Measurements from ENCODE around the gene CAPN3. TPM values are rescaled to one million over a fixed set of nuclear protein-coding genes. Genes with fewer than 3 reads are reported as not detected.
"Not testable (repeated sequence)": the region's sequence is repeated elsewhere in the genome, so short reads cannot be mapped to it uniquely, and the experiment has no call there.

Gene CAPN3
- polyA plus RNA-seq (2014; cell fraction: cytosol; rRNA removed), result not detected in 2 replicates
- polyA plus RNA-seq (2014; cell fraction: nucleus; rRNA removed), result 0.96 and 1.9 TPM in 2 replicates

DNA sequence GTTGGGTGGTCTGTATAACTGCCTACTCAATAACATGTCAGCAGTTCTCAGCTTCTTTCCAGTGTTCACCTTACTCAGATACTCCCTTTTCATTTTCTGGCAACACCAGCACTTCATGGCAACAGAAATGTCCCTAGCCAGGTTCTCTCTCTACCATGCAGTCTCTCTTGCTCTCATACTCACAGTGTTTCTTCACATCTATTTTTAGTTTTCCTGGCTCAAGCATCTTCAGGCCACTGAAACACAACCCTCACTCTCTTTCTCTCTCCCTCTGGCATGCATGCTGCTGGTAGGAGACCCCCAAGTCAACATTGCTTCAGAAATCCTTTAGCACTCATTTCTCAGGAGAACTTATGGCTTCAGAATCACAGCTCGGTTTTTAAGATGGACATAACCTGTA, at the start of gene CAPN3:
Gene CAPN3 (plus strand): TSS at position 253 of the 400 bp plus-strand sequence. CDS start 305 bp downstream, outside the sequence.
- DNase-seq (ENCODE audit: low spot score), result no peak

DNA sequence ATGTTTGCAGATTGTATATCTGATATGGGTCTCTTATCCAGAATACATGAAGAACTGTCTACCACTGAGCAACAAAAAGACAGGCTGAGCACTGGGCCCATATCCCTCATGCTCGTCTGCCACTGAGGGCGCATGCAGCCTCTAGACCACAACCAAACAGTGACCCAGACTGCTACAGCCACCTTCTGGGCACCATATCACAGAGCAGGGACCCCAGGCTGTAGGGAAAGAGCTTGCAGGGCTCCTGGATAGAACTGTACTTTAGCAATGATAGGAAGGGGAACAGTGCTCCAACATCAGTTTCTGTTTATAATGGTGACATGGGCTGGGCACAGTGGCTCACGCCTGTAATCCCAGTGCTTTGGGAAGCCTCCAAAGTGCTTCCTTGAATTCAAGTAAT, 45.8 kb upstream of the CAPN3 start:
- DNase-seq (ENCODE audit: low spot score), result no peak

DNA sequence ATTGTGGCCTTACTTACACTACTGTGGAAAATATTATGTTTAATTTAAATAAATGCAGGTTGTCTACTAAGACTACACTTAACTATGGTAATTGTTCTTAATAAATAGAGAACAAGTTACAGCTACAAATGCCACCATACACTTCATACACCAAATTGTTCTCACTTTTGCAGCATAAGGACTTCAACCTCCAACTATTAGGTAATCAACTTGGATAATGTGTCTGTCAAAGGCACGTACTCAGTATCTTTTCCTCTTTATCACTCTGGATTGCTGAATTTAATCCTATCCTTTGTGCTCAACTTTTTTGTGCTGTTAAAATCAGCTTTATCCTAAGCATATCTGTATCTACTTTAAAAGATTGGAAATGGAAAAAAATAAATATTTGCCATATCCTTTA, 44.5 kb upstream of the CAPN3 start:
- DNase-seq (ENCODE audit: low spot score), result no peak

DNA sequence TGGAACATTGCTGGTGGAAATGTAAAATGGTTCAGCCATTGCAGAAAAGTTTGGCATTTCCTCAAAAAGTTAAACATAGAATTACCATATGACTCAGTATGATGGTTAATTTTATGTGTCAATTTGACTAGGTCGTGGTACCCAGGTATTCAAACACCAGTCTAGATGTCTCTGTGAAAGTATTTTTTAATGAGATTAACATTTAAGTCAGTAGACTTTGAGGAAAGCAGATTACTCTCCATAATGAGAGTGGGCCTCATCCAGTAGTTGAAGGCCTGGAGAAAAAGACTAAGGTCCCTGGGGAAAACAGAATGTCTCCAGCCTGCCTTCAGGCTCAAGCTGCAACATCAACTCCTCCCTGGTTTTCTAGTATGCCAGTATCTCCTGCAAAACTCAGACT, 43.8 kb upstream of the CAPN3 start:
- DNase-seq (ENCODE audit: low spot score), result no peak

DNA sequence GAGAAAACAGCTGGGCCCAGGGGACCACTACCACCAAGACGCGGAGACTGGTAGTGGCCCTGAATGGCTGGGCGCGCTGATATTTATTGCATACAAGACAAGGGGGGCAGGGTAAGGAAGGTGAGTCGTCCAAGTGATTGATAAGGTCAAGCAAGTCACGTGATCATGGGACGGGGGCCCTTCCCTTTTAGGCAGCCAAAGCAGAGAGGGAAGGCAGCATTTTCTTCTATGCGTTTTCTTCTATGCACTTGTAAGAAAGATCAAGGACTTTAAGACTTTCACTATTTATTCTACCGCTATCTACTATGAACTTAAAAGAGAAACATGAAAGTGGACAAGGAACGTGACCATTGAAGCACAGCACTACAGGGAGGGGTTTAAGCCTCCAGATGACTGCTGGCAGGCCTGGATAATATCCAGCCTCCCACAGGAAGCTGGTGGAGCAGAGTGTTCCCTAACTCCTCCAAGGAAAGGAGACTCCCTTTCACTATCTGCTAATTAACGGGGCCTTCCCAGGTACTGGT, 43.0 kb upstream of the CAPN3 start:
- DNase-seq (ENCODE audit: low spot score), result not testable (repeated sequence)

DNA sequence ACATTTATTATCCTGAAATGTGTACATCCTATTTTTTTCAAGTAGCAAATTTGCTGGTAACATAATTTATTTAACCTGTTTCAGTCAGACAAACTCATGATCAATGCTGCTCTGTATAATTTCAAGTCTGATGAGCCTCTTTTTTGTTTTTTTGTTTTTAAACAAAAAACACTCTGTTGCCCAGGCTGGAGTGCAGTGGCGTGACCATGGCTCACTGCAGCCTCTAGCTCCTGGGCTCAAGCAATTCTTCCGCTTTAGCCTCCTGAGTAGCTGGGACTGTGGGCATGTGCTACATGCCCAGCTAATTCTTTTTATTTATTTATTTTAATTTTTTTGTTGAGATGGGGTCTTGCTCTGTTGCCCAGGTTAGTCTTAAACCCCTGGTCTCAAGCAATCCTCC, 40.1 kb upstream of the CAPN3 start:
- DNase-seq (ENCODE audit: low spot score), result no peak

DNA sequence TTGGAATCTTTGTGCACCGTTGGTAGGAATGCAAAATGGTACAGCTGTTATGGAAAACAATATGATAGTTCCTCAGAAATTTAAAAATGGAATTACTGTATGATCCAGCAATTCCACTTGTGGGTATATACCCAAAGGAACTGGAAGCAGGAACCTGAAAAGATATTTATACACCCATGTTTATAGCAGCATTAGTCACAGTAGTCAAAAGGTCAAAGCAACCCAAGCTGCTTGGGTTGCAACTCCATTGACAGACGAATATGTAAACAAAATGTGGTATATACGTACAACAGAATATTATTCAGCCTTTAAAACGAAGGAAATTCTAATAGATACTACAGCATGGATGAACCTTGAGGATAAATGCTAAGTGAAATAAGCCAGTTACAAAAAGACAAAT, 35.0 kb upstream of the CAPN3 start:
- DNase-seq (ENCODE audit: low spot score), result no peak

DNA sequence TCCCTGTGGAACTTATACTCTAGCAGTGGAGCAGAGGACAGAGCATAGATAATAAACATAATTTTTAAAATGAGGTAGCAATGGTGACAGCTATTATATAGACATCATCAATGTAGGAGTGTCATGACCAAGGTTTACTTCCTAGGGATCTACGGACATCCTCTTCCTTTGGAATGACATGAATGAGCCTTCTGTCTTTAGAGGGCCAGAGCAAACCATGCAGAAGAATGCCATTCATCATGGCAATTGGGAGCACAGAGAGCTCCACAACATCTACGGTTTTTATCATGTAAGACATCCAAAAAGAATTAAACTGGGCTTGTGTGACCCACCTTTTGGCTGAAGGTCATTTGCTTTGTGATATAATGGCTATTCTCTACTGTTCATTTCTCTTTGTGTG, 30.1 kb upstream of the CAPN3 start:
- DNase-seq (ENCODE audit: low spot score), result no peak

DNA sequence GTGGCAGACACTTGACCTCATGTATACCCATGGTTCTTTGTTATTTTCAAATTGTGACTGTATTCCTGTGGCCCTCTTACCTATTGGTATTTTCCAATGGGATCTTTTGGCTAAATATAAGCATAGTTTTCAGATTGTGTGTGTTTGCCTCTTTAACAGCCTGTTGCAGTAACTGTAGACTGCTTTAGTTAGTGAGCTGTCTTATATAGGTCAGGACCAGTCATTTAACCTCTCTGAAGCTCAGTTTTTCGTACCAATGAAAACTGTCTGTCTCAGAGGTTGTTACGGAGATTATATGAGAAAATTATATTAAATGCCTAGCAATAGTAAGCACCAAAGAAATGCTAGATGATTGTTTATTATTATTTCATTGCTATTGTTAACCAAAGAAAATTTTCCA, 29.3 kb upstream of the CAPN3 start:
- no peak for DNase-seq (ENCODE audit: low spot score)

DNA sequence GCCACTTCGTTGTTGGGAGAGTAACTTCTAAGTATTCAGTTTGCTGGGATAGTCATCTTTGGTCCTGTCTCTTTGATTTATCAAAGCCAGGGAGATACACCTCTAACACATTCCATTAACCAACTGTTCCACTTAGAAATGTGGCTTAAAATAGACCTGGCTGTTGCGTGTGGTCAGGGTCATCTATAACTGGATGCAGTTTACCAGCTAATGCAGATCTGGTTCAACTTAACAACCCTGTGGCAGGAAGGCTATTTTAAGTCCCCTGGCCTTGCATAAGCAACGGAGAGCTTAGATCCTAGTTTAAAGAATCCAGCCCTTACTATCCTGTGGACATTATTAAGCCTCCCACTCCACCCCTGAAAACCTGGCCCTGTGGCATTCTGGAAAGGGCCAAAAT, 28.1 kb upstream of the CAPN3 start:
- no peak for DNase-seq (ENCODE audit: low spot score)

DNA sequence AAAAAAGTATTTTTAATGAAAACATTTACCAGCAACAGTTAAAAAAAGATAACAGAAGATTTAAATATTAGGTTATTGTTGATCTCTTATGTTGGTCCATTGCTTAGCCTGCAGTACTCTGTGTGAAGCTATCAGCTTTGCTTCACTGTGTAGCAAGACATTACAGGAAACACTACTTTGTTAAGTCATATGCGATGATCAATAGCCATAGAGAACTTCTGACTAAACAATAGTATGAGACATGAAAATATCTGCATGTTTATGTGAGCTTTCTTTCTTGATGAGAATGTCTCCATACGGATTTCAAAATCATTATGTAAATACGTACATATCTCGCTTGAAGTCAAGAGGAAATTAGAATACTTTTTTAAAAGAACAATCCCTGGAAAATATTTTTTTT, 27.0 kb upstream of the CAPN3 start:
- DNase-seq (ENCODE audit: low spot score), result no peak

DNA sequence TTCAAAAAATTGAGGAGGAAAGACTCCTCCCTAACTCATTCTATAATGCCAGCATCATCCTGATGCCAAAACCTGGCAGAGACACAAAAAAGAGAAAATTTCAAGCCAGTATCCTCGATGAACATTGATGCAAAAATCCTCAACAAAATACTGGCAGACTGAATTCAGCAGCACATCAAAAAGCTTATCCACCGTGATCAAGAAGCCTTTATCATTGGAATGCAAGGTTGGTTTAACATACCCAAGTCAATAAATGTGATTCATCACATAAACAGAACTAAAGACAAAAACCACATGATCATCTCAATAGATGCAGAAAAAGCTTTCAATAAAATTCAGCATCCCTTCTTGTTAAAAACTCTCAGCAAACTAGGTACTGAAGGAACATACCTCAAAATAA, 24.2 kb upstream of the CAPN3 start:
- no peak for DNase-seq (ENCODE audit: low spot score)

DNA sequence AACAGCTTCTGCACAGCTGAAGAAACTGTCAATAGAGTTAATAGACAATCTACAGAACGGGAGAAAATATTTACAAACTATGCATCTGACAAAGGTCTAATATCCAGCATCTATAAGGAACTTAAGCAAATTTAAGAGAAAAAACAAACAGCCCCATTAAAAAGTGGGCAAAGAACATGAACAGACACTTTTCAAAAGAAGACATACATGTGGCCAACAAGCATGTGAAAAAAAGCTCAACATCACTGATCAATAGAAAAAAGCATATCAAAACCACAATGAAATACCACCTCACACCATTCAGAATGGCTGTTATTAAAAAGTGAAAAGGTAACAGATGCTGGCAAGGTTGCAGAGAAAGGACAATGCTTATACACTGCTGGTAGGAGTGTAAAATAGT, 22.7 kb upstream of the CAPN3 start:
- not testable (repeated sequence) for DNase-seq (ENCODE audit: low spot score)

DNA sequence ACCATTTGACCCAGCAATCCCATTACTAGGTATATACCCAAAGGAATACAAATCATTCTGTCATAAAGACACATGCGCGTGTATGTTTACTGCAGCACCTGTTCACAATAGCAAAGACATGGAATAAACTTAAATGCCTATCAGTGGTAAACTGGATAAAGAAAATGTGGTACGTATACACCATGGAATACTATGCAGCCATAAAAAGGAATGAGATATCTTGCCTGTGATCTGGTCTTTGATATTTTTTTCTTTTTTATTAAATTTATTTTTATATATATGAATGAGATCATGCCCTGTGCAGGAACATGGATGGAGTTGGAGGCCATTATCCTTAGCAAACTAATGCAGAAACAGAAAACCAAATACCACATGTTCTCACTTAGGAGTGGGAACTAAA, 22.2 kb upstream of the CAPN3 start:
- not testable (repeated sequence) for DNase-seq (ENCODE audit: low spot score)

DNA sequence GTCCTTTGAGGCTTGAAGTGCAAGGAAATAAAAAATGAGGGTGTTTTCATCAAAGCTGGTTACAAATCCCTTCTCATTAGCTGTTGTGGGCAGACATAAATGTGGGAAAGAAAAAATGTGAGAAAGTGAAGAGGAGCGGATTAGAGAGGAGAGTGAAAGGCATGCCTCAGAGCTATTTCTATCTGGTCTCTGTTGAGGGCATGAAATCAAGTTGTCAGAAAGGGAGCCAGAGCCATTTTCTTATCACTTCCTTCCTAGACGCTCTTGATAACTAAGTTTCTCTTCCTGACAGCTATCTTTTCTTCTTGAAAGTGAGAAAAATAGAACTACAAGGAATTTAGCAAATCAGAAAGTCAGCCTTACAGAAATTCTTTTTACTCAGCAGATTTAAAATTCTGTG, 20.8 kb upstream of the CAPN3 start:
- no peak for DNase-seq (ENCODE audit: low spot score)

DNA sequence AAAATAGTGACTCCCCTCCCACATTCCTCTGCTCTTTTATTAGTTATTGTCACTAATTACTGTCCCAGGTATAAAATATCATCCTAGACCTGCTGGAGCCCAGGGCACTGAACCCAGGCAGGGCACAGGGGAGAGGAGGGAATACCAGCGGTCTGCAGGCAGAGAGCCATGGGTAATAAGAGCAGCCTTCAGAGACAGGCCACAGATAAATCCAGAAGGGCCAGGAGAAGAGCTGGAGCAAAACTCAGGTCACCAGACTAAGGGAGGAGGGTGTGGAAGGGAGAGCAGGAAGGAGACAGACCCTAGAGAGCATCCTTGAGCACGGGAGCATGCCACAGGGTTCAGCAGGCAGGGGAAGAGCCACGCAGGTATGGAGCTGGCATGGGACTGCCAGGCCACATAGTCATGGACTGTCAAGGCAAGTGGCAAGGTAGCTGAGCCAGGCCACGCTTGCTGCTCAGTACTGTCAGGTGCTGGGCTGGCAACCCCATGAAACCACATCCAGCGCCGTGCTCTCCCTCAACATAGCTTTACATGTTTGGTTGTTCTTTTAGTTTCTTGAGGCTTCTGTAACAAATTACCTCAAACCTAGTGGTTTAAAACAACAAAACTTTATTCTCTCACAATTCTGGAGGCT, 15.6 kb upstream of the CAPN3 start:
- DNase-seq (ENCODE audit: low spot score), result no peak

DNA sequence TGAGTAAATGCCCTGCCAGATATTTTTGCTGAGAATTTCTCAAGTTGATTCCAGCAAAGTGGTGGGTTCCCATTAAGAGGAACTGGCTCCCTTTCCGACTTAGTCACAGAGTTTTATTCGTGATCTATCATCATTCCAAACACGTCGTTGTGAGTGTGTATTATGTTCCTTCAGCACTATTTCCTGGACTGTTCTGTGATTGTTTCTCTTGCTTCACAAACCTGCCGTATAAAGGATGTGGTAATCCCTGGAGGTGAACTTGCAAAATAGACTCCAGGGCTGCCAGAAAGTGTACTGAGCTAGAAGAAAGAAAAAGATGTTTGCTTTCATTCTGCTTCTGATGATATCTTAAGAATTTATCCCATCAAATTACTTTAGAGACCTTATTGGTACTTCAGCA, 14.5 kb upstream of the CAPN3 start:
- no peak for DNase-seq (ENCODE audit: low spot score)

DNA sequence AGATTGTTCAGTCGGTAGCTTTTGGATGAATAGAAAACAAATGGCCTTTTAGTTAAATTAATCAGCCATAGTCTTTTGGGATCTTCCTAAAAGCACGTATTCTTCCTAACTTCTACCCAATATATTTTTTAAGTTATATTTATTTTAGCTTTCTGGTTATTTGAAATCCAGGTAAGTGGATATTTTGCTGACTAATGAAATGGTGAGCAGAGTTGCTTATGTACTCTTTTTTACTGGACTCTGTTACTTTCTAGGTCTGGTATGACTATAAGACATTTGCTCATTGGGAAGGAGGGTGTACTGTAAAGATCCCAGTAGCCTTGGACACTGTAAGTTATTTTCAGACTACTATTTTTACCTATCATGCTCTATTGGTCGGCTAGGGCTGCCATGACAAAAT, 13.8 kb upstream of the CAPN3 start:
- DNase-seq (ENCODE audit: low spot score), result no peak

DNA sequence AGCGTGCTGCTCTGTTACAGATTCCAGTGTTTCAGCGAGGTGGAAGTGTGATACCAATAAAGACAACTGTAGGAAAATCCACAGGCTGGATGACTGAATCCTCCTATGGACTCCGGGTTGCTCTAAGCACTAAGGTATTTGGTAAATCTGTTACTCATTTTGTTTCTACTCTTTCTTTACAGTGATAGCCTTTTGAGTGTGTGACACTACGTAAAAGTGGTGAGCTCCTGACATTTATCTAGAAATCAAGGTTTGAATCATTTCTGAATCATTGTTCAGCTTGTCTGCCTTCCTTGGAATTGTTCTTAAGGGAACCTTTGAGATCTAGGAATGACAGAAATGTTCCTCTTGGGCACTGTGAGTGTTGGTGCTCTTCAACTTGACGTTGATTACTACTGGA, 11.2 kb upstream of the CAPN3 start:
- no peak for DNase-seq (ENCODE audit: low spot score)

DNA sequence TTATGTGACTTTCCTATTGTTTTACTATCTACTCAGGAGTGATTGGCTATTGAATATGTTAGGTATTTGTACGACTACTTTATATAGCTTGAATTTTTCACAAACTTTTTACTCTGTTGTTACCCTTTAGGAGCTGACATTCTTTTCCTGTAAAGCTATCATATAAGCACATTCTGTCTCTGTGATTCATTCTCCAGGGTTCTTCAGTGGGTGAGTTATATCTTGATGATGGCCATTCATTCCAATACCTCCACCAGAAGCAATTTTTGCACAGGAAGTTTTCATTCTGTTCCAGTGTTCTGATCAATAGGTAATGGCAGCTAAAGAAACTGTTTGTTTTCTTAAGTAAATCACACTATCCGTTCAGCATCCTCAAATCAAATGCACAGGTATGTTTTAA, 10.1 kb upstream of the CAPN3 start:
- no peak for DNase-seq (ENCODE audit: low spot score)

DNA sequence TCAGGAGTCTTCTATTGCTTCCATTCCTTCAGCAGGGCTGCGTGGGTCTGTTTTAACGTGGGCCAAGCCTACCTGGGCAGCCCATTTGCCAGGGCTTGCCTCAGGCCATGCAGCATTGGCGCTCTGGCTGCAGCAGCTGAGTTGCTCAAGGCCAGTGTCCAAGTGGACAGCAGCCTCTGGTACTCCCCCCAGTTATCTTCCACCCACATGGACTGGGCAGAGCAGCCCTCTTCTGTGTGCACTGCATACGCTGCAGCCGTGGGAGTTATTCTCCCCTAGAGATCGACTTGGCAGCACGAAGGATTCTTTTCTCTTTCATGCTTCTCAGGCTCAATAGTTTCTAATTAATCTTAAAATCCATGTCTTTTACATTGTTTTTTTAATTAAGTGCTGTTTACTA, 6.9 kb upstream of the CAPN3 start:
- DNase-seq (ENCODE audit: low spot score), result no peak

DNA sequence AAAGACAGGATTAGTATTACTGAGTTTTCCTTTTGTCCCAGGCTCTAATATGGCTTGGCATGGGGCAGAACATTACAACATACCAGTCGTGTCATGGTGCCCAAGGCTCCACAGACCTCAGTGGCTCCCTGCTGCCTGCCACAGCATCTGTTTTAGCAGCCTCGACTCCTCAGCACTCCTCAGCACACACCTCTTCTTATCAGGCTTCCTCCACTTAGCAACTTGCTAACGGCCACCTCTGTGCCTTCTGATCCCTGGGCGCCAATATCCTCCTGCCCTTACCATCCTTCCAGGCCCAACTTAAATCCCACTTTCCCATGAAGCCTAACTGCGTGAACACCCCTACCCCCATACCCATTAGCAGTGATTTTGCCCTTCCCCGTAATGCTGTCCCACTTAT, 6.2 kb upstream of the CAPN3 start:
- no peak for DNase-seq (ENCODE audit: low spot score)

DNA sequence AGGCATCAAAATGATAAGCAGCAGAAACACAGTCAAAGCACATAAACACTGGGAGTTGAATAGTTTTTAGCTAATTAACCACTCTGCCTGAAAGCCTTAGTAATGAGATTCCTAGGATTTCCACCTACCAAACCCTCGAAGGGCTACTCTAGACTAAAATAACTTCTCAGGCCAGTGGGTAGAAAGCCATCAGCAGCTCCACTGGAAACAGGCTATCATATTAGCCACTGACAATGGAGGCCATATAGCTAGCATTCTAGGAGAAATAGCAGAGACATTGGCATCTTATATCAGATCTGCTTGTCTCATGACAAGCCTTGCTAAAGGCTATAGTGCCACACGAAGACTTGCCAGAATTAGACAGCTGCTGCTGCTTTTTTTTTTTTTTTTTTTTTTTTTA, 4.5 kb upstream of the CAPN3 start:
- DNase-seq (ENCODE audit: low spot score), result no peak

DNA sequence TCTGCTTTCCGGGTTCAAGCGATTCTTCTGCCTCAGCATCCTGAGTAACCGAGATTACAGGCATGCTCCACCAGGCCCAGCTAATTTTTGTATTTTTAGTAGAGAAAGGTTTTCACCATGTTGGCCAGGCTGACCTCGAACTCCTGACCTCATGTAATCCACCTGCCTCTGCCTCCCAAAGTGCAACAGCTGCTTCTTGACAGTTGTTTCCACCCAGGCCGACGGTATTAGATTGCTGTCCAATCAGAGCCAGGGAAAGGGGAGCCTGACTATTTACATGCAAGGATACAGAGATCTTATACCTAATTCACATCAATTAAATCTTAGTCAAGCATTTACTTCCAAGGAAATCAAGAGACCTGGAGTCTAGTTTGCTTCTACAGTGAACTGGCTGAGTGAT, 4.0 kb upstream of the CAPN3 start:
- DNase-seq (ENCODE audit: low spot score), result no peak

Data from SK-N-DZ (cell line).